ENCODE results near the gene OR10D3.

GRCh38 chr11:124199702-124200101 lies 16.6 kb downstream of the OR10D3 start:
- TF ChIP-seq, protein P1, sequence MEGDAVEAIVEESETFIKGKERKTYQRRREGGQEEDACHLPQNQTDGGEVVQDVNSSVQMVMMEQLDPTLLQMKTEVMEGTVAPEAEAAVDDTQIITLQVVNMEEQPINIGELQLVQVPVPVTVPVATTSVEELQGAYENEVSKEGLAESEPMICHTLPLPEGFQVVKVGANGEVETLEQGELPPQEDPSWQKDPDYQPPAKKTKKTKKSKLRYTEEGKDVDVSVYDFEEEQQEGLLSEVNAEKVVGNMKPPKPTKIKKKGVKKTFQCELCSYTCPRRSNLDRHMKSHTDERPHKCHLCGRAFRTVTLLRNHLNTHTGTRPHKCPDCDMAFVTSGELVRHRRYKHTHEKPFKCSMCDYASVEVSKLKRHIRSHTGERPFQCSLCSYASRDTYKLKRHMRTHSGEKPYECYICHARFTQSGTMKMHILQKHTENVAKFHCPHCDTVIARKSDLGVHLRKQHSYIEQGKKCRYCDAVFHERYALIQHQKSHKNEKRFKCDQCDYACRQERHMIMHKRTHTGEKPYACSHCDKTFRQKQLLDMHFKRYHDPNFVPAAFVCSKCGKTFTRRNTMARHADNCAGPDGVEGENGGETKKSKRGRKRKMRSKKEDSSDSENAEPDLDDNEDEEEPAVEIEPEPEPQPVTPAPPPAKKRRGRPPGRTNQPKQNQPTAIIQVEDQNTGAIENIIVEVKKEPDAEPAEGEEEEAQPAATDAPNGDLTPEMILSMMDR (IDR thresholded peaks at IDR 0.05; ENCODE audit: poor library complexity), result no peak
- no peak for TF ChIP-seq EZH2 (IDR thresholded peaks at IDR 0.05; ENCODE audit: borderline replicate concordance)
